Skeletal muscle tissue (tissue), 4 donors: ENCODE data around the gene RBBP5. TPM values are rescaled to one million over a fixed set of nuclear protein-coding genes. Genes with fewer than 3 reads are reported as not detected.

ENCODE experiments used
- H3K27ac ChIP-seq: one replicate; pipeline ENCODE4 v1.7.0; 2013; ENCODE audit warnings: mild to moderate bottlenecking, low read depth, low read length, inconsistent platforms
- H3K27me3 ChIP-seq, 3 donors: one replicate each; pipeline ENCODE4 v1.7.0; 2013; ENCODE audit warnings: low read length in 3 of 3; ENCODE audit not compliant: control insufficient read depth in 3 of 3, insufficient read depth in 3 of 3
- H3K36me3 ChIP-seq, 3 donors: one replicate each; pipeline ENCODE4 v1.7.0; 2013; ENCODE audit warnings: low read length in 3 of 3; ENCODE audit not compliant: control insufficient read depth in 3 of 3, insufficient read depth in 3 of 3
- H3K4me1 ChIP-seq, 3 donors: one replicate each; pipeline ENCODE4 v1.7.0; 2013; ENCODE audit warnings: low read length in 3 of 3, mild to moderate bottlenecking in 3 of 3; ENCODE audit not compliant: control insufficient read depth in 3 of 3, insufficient read depth in 3 of 3
- H3K4me3 ChIP-seq, 3 donors: one replicate each; pipeline ENCODE4 v1.7.0; 2013; ENCODE audit warnings: low read length in 3 of 3
- H3K9ac ChIP-seq, 3 donors: one replicate each; pipeline ENCODE4 v1.7.0; 2013; ENCODE audit warnings: low read length in 3 of 3, mild to moderate bottlenecking in 3 of 3, moderate library complexity in 2 of 3, low read depth in 1 of 3
- H3K9me3 ChIP-seq, 3 donors: one replicate each; pipeline ENCODE4 v1.7.0; 2013; ENCODE audit warnings: low read length in 3 of 3; ENCODE audit not compliant: control insufficient read depth in 3 of 3
- total RNA-seq: library from RNA; depleted of rRNA; stranded (reverse); fragments of >200 nt; gene quantifications from one replicate; pipeline ENCODE4 v1.2.3, GENCODE V29; 2014
- donor health status: Osteomylitis.

Gene RBBP5
- total RNA-seq, 1 donor from 2014 or later = 12.5 TPM

- Histone ChIP-seq H3K9me3 (no peaks in the 10 kb centered on the region), H3K27me3 (no peaks in the 10 kb centered on the region), H3K4me3 (no peak overlapping the region), H3K27ac (no peak overlapping the region), H3K9ac (no peak overlapping the region), H3K4me1 (peaks cover 0 to 7% (median 5%) of the 10 kb centered on the region in 3 donors), H3K36me3 (peaks cover 0 to 2% (median 0%) of the 10 kb centered on the region in 3 donors)
These were observed 44.4 kb downstream of the RBBP5 start for GRCh38 chr1:205077158-205077933.

DNA sequence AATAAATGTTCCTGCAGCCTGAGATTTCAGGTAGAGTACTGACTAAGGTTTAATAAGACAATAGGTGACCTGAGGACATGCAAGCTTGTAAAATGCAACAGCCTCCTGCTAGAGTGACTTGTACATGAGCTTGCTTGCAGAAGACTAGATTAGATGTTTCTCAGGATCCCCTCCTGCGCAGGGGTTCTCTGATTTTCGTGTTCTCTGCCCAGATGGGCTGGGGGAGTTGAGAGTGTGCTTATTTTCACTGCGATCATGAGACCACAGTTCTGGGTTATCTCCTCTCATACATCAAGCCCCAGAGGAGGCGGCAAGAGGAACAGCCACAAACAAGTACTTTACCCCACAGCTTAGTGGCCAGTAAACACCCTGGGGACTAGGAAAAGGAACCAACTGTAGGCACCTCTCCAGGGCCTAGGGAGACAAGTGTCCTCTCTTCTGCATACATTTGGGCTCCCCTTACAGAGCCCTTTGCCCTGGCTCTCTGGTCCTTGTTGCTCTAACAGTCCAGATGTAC, 45.5 kb downstream of the RBBP5 start:
- no peaks in the 10 kb centered on the region for H3K36me3 ChIP-seq
- H3K4me1 ChIP-seq = peaks cover 0 to 7% (median 5%) of the 10 kb centered on the region in 3 donors
- no peak overlapping the region for H3K4me3 ChIP-seq
- no peak overlapping the region for H3K27ac ChIP-seq
- H3K9ac ChIP-seq = no peak overlapping the region
- H3K9me3 ChIP-seq = no peaks in the 10 kb centered on the region
- H3K27me3 ChIP-seq = no peaks in the 10 kb centered on the region

GRCh38 chr1:205075642-205076155, 46.1 kb downstream of the RBBP5 start:
- Histone ChIP-seq H3K9ac (peak overlapping the region in 1 of 3 donors; percentile 16), H3K4me1 (peaks cover 0 to 7% (median 5%) of the 10 kb centered on the region in 3 donors), H3K4me3 (no peak overlapping the region), H3K27ac (no peak overlapping the region), H3K27me3 (no peaks in the 10 kb centered on the region), H3K36me3 (no peaks in the 10 kb centered on the region), H3K9me3 (no peaks in the 10 kb centered on the region)

DNA sequence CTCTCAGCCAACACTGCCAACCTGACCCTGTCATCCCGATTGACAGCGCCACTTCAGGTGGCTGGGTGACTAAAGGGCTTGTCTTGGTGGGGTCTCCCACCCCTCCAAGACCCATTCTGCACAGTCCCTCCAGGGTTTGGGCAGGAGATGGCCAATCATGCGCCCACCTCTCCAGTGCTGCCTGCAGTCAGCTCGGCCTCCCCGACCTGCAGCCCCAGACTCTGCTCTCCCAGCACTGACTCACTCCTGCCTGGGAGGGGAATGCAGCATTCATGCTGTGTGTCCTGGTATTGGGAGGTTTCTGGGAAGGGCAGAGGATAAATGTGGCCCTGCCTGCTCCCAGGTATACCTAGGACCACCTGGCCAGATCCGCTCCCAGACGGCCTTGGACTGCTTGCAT, 47.3 kb downstream of the RBBP5 start:
- no peak overlapping the region for H3K27ac ChIP-seq
- no peak overlapping the region for H3K9ac ChIP-seq
- no peak overlapping the region for H3K4me3 ChIP-seq
- H3K4me1 ChIP-seq = peaks cover 0 to 7% (median 5%) of the 10 kb centered on the region in 3 donors
- H3K36me3 ChIP-seq = no peaks in the 10 kb centered on the region
- no peaks in the 10 kb centered on the region for H3K9me3 ChIP-seq
- no peaks in the 10 kb centered on the region for H3K27me3 ChIP-seq

DNA sequence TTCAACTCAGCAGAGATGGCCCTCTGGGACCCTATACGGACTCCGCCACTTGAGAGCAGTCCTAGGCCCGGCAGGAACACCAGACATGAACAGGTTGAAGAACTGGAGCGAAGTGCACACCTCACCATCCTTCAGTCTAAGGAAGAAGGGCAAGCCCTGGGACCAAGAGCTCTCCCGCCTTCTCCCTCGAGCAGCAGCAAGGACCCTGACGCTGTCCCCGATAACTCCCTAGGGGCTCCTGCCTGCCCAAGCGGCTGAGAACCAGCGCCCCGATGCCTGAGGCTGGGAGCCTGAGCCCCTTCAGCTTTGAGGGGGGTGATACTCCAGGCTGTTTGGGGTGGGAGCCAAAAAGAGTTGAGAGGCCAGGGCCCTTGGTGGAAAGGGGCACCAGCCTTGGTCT, 47.7 kb downstream of the RBBP5 start:
- H3K4me3 ChIP-seq = no peak overlapping the region
- H3K9me3 ChIP-seq = no peaks in the 10 kb centered on the region
- no peak overlapping the region for H3K9ac ChIP-seq
- H3K27me3 ChIP-seq = no peaks in the 10 kb centered on the region
- H3K4me1 ChIP-seq = peaks cover 0 to 7% (median 5%) of the 10 kb centered on the region in 3 donors
- H3K27ac ChIP-seq = no peak overlapping the region
- no peaks in the 10 kb centered on the region for H3K36me3 ChIP-seq

DNA sequence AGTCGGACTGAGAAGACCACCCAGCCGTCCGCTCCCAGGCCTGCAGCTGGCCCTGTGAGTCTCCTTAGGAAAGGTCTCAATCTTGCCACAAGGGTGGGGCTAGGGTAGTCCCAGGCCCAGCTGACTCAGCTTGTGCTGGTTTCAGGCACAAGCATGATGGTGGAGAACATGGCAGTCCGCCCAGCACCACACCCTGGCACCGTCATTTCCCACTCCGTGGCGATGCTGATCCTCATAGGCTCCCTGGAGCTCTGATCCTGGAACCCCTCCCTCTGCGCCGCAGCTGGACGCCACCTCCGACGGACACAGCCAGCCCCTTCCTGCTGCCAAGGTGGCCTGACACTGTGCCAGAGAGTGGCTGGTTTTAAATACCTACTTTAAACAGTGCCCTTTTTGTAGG, 48.3 kb downstream of the RBBP5 start:
- H3K4me3 ChIP-seq = no peak overlapping the region
- no peaks in the 10 kb centered on the region for H3K36me3 ChIP-seq
- H3K27ac ChIP-seq = no peak overlapping the region
- H3K9ac ChIP-seq = no peak overlapping the region
- H3K27me3 ChIP-seq = no peaks in the 10 kb centered on the region
- no peaks in the 10 kb centered on the region for H3K9me3 ChIP-seq
- peaks cover 0 to 7% (median 5%) of the 10 kb centered on the region in 3 donors for H3K4me1 ChIP-seq

GRCh38 chr1:205072881-205073280, 48.9 kb downstream of the RBBP5 start:
- Histone ChIP-seq H3K27ac (no peak overlapping the region), H3K27me3 (no peaks in the 10 kb centered on the region), H3K9ac (no peak overlapping the region), H3K9me3 (no peaks in the 10 kb centered on the region), H3K4me3 (no peak overlapping the region), H3K36me3 (no peaks in the 10 kb centered on the region), H3K4me1 (peaks cover 0 to 7% (median 5%) of the 10 kb centered on the region in 3 donors)

- Histone ChIP-seq H3K4me1 (peaks cover 0 to 5% (median 4%) of the 10 kb centered on the region in 3 donors), H3K9me3 (no peaks in the 10 kb centered on the region), H3K9ac (no peak overlapping the region), H3K4me3 (no peak overlapping the region), H3K36me3 (no peaks in the 10 kb centered on the region), H3K27ac (no peak overlapping the region), H3K27me3 (no peaks in the 10 kb centered on the region)
These were observed 49.5 kb downstream of the RBBP5 start for GRCh38 chr1:205072286-205072685.

DNA sequence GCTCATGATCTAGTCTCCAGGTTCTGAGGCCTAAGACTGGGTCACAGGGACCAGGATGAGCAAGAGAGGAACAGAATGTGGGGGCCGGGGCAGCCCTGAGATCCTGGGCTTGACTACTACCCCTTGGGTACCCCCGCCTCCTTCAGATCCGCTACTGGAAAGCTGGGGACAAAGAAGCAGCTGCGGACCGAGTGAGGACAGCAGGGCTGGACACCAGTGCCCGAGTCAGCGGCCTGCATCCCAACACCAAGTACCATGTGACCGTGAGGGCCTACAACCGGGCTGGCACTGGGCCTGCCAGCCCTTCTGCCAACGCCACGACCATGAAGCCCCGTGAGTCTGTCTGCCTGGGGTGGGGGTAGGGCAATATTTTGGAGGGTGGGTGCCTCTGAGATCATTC, 50.0 kb downstream of the RBBP5 start:
- Histone ChIP-seq H3K27ac (no peak overlapping the region), H3K9me3 (no peaks in the 10 kb centered on the region), H3K27me3 (no peaks in the 10 kb centered on the region), H3K4me1 (no peaks in the 10 kb centered on the region), H3K4me3 (no peak overlapping the region), H3K9ac (no peak overlapping the region), H3K36me3 (no peaks in the 10 kb centered on the region)

DNA sequence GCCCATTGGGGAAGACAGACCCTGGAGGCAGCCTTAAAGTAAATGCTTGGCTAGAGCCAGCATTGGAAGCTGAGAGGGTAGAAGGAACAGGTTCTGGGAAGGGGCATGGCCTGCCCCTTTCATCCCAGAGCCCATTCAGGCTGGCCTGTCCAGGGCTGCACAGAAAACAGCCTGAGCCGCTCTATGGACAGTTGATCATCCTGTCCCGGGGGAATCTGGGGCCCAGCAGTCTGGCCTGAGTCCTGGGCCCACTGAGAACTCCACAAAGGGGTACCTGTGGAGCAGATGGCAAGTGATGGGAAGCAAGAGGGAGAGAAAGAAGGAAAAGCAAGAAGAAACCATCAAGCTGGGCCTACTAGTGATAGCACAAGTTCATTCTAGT, 50.8 kb downstream of the RBBP5 start:
- Histone ChIP-seq H3K9me3 (no peaks in the 10 kb centered on the region), H3K36me3 (no peaks in the 10 kb centered on the region), H3K4me1 (no peaks in the 10 kb centered on the region), H3K27ac (no peak overlapping the region), H3K27me3 (no peaks in the 10 kb centered on the region), H3K9ac (no peak overlapping the region), H3K4me3 (no peak overlapping the region)
